ENCODE results near the gene KANSL1.

The KANSL1 gene

GRCh38 chr17:46179375-46179999 is 13.7 kb downstream of the KANSL1 start:
- Histone ChIP-seq H3K36me3 (ENCODE audit: control insufficient read depth in 4 of 4, insufficient read depth in 4 of 4, low read length in 3 of 4) (peaks cover 0 to 7% (median under 1%) of the 10 kb centered on the region in 4 experiments), H3K4me1 (ENCODE audit: control extremely low read depth in 1 of 4, control insufficient read depth in 4 of 4, insufficient read depth in 4 of 4, low read length in 3 of 4) (peaks cover 15 to 40% (median 25%) of the 10 kb centered on the region in 4 experiments), H3K27me3 (replicated peaks in 2 of 5; ENCODE audit: control insufficient read depth in 4 of 5, insufficient read depth in 5 of 5, low read length in 4 of 5) (no peaks in the 10 kb centered on the region), H3K9me3 (ENCODE audit: control extremely low read depth in 1 of 5, control insufficient read depth in 4 of 5, insufficient read depth in 2 of 5, low read depth in 1 of 5, low read length in 4 of 5) (no peaks in the 10 kb centered on the region), H3K4me3 (ENCODE audit: control insufficient read depth in 1 of 7, extremely low read depth in 1 of 7, insufficient read depth in 4 of 7, low read depth in 2 of 7, low read length in 6 of 7) (peak overlapping the region in 2 of 7 experiments; percentile 12 to 54), H3K27ac (ENCODE audit: insufficient read depth in 1 of 2, low read depth in 1 of 2, low read length in 2 of 2, poor library complexity in 1 of 2, severe bottlenecking in 2 of 2) (no peak overlapping the region)
- peak in 2 of 3 donors; percentile 85 to 86 for DNase-seq
- 94% methylated on average over 10 of the region's 11 CpGs for WGBS (ENCODE audit: insufficient coverage)
- CTCF ChIA-PET, result interaction anchor here (0.9 to 5.2 kb wide), 6 partner anchors 7 to 177 kb away, joined by 3 to 29 read pairs (median 6); no protein-coding TSS in a partner anchor
- POLR2A ChIA-PET, result no interaction called here

- DNase-seq, result peak in 2 of 3 donors; percentile 48 to 50
- POLR2A ChIA-PET, result interaction anchor here (0.6 kb wide), 1 partner anchor 921 kb away, joined by 4 read pairs; no protein-coding TSS in a partner anchor
Measured at GRCh38 chr17:46178550-46179214, 14.5 kb downstream of the KANSL1 start.

GRCh38 chr17:46176975-46177374 is 16.3 kb downstream of the KANSL1 start:
- peaks cover 12 to 26% (median 19%) of the 10 kb centered on the region in 4 experiments for H3K4me1 ChIP-seq (ENCODE audit: control extremely low read depth in 1 of 4, control insufficient read depth in 4 of 4, insufficient read depth in 4 of 4, low read length in 3 of 4)
- CTCF ChIA-PET, result interaction anchor here (0.7 to 5.2 kb wide), 3 partner anchors 9 to 93 kb away, joined by 3 to 29 read pairs (median 3); no protein-coding TSS in a partner anchor
- H3K27ac ChIP-seq (ENCODE audit: insufficient read depth in 1 of 2, low read depth in 1 of 2, low read length in 2 of 2, poor library complexity in 1 of 2, severe bottlenecking in 2 of 2), result no peak overlapping the region
- H3K36me3 ChIP-seq (ENCODE audit: control insufficient read depth in 4 of 4, insufficient read depth in 4 of 4, low read length in 3 of 4), result peaks cover 0 to 7% (median 4%) of the 10 kb centered on the region in 4 experiments
- H3K27me3 ChIP-seq (replicated peaks in 2 of 5; ENCODE audit: control insufficient read depth in 4 of 5, insufficient read depth in 5 of 5, low read length in 4 of 5), result no peaks in the 10 kb centered on the region
- H3K9me3 ChIP-seq (ENCODE audit: control extremely low read depth in 1 of 5, control insufficient read depth in 4 of 5, insufficient read depth in 2 of 5, low read depth in 1 of 5, low read length in 4 of 5), result no peaks in the 10 kb centered on the region
- DNase-seq, result no peak
- H3K4me3 ChIP-seq (ENCODE audit: control insufficient read depth in 1 of 7, extremely low read depth in 1 of 7, insufficient read depth in 4 of 7, low read depth in 2 of 7, low read length in 6 of 7), result no peak overlapping the region
- WGBS (ENCODE audit: insufficient coverage), result 13% methylated on average over 1 of the region's 3 CpGs
- POLR2A ChIA-PET, result no interaction called here

More at GRCh38 chr17:46178550-46179214, 14.5 kb downstream of the KANSL1 start:
- Histone ChIP-seq H3K27ac (ENCODE audit: insufficient read depth in 1 of 2, low read depth in 1 of 2, low read length in 2 of 2, poor library complexity in 1 of 2, severe bottlenecking in 2 of 2) (no peak overlapping the region), H3K4me1 (ENCODE audit: control extremely low read depth in 1 of 4, control insufficient read depth in 4 of 4, insufficient read depth in 4 of 4, low read length in 3 of 4) (peaks cover 14 to 37% (median 23%) of the 10 kb centered on the region in 4 experiments), H3K9me3 (ENCODE audit: control extremely low read depth in 1 of 5, control insufficient read depth in 4 of 5, insufficient read depth in 2 of 5, low read depth in 1 of 5, low read length in 4 of 5) (no peaks in the 10 kb centered on the region), H3K27me3 (replicated peaks in 2 of 5; ENCODE audit: control insufficient read depth in 4 of 5, insufficient read depth in 5 of 5, low read length in 4 of 5) (no peaks in the 10 kb centered on the region), H3K36me3 (ENCODE audit: control insufficient read depth in 4 of 4, insufficient read depth in 4 of 4, low read length in 3 of 4) (peaks cover 0 to 7% (median 1%) of the 10 kb centered on the region in 4 experiments), H3K4me3 (ENCODE audit: control insufficient read depth in 1 of 7, extremely low read depth in 1 of 7, insufficient read depth in 4 of 7, low read depth in 2 of 7, low read length in 6 of 7) (peak overlapping the region in 1 of 7 experiments; percentile 54)
- CTCF ChIA-PET, result interaction anchor here (1.1 to 5.2 kb wide), 8 partner anchors 8 to 95 kb away, joined by 3 to 29 read pairs (median 4); partner anchors contain the start of gene KANSL1
- WGBS (ENCODE audit: insufficient coverage), result 66% methylated on average over 4 of the region's 4 CpGs

- CTCF ChIA-PET, result interaction anchor here (0.9 to 5.2 kb wide), 3 partner anchors 10 to 132 kb away, joined by 3 to 29 read pairs (median 6); no protein-coding TSS in a partner anchor
- Histone ChIP-seq H3K27me3 (replicated peaks in 2 of 5; ENCODE audit: control insufficient read depth in 4 of 5, insufficient read depth in 5 of 5, low read length in 4 of 5) (no peaks in the 10 kb centered on the region), H3K9me3 (ENCODE audit: control extremely low read depth in 1 of 5, control insufficient read depth in 4 of 5, insufficient read depth in 2 of 5, low read depth in 1 of 5, low read length in 4 of 5) (no peaks in the 10 kb centered on the region), H3K27ac (ENCODE audit: insufficient read depth in 1 of 2, low read depth in 1 of 2, low read length in 2 of 2, poor library complexity in 1 of 2, severe bottlenecking in 2 of 2) (no peak overlapping the region), H3K4me1 (ENCODE audit: control extremely low read depth in 1 of 4, control insufficient read depth in 4 of 4, insufficient read depth in 4 of 4, low read length in 3 of 4) (peaks cover 12 to 26% (median 19%) of the 10 kb centered on the region in 4 experiments), H3K36me3 (ENCODE audit: control insufficient read depth in 4 of 4, insufficient read depth in 4 of 4, low read length in 3 of 4) (peaks cover 0 to 18% (median 15%) of the 10 kb centered on the region in 4 experiments), H3K4me3 (ENCODE audit: control insufficient read depth in 1 of 7, extremely low read depth in 1 of 7, insufficient read depth in 4 of 7, low read depth in 2 of 7, low read length in 6 of 7) (no peak overlapping the region)
- WGBS (ENCODE audit: insufficient coverage), result no CpG with 5 or more reads among the region's 1 CpG
- POLR2A ChIA-PET, result interaction anchor here (0.7 kb wide), 1 partner anchor 68 kb away, joined by 7 read pairs; no protein-coding TSS in a partner anchor
- no peak for DNase-seq
Measured at GRCh38 chr17:46175891-46176290, 17.3 kb downstream of the KANSL1 start.

- Histone ChIP-seq H3K36me3 (ENCODE audit: control insufficient read depth in 4 of 4, insufficient read depth in 4 of 4, low read length in 3 of 4) (peaks cover 4 to 41% (median 32%) of the 10 kb centered on the region in 4 experiments), H3K27ac (ENCODE audit: insufficient read depth in 1 of 2, low read depth in 1 of 2, low read length in 2 of 2, poor library complexity in 1 of 2, severe bottlenecking in 2 of 2) (no peak overlapping the region), H3K9me3 (ENCODE audit: control extremely low read depth in 1 of 5, control insufficient read depth in 4 of 5, insufficient read depth in 2 of 5, low read depth in 1 of 5, low read length in 4 of 5) (no peaks in the 10 kb centered on the region), H3K4me1 (ENCODE audit: control extremely low read depth in 1 of 4, control insufficient read depth in 4 of 4, insufficient read depth in 4 of 4, low read length in 3 of 4) (peaks cover 1 to 4% (median 3%) of the 10 kb centered on the region in 4 experiments), H3K4me3 (ENCODE audit: control insufficient read depth in 1 of 7, extremely low read depth in 1 of 7, insufficient read depth in 4 of 7, low read depth in 2 of 7, low read length in 6 of 7) (no peak overlapping the region), H3K27me3 (replicated peaks in 2 of 5; ENCODE audit: control insufficient read depth in 4 of 5, insufficient read depth in 5 of 5, low read length in 4 of 5) (no peaks in the 10 kb centered on the region)
- POLR2A ChIA-PET, result no interaction called here
- WGBS (ENCODE audit: insufficient coverage), result 83% methylated on average over 2 of the region's 2 CpGs
- CTCF ChIA-PET, result interaction anchor here (1.6 kb wide), 1 partner anchor 14 kb away, joined by 4 read pairs; no protein-coding TSS in a partner anchor
- DNase-seq, result no peak
Measured at GRCh38 chr17:46173153-46173552, 20.1 kb downstream of the KANSL1 start.

- no peak overlapping the region for H3K27ac ChIP-seq (ENCODE audit: insufficient read depth in 1 of 2, low read depth in 1 of 2, low read length in 2 of 2, poor library complexity in 1 of 2, severe bottlenecking in 2 of 2)
- peaks cover 0 to 2% (median 0%) of the 10 kb centered on the region in 4 experiments for H3K4me1 ChIP-seq (ENCODE audit: control extremely low read depth in 1 of 4, control insufficient read depth in 4 of 4, insufficient read depth in 4 of 4, low read length in 3 of 4)
- H3K36me3 ChIP-seq (ENCODE audit: control insufficient read depth in 4 of 4, insufficient read depth in 4 of 4, low read length in 3 of 4), result peaks cover 7 to 41% (median 32%) of the 10 kb centered on the region in 4 experiments
- ChIA-PET CTCF (interaction anchor here (1.2 to 1.6 kb wide), 3 partner anchors 14 to 19 kb away, joined by 3 to 4 read pairs (median 3); no protein-coding TSS in a partner anchor), POLR2A (interaction anchor here (1.1 kb wide), 1 partner anchor 14 kb away, joined by 3 read pairs; no protein-coding TSS in a partner anchor)
- H3K27me3 ChIP-seq (replicated peaks in 2 of 5; ENCODE audit: control insufficient read depth in 4 of 5, insufficient read depth in 5 of 5, low read length in 4 of 5), result no peaks in the 10 kb centered on the region
- no peak for DNase-seq
- 97% methylated on average over 9 of the region's 14 CpGs for WGBS (ENCODE audit: insufficient coverage)
- no peak overlapping the region for H3K4me3 ChIP-seq (ENCODE audit: control insufficient read depth in 1 of 7, extremely low read depth in 1 of 7, insufficient read depth in 4 of 7, low read depth in 2 of 7, low read length in 6 of 7)
- no peaks in the 10 kb centered on the region for H3K9me3 ChIP-seq (ENCODE audit: control extremely low read depth in 1 of 5, control insufficient read depth in 4 of 5, insufficient read depth in 2 of 5, low read depth in 1 of 5, low read length in 4 of 5)
Measured at GRCh38 chr17:46171939-46172338, 21.3 kb downstream of the KANSL1 start.
